Colonic mucosa (tissue), 4 donors: ENCODE measurements around the gene IL6ST. TPM values are rescaled to one million over a fixed set of nuclear protein-coding genes. Genes with fewer than 3 reads are reported as not detected.
A peak's percentile ranks its signal among the peaks of the same experiment; 100 is the strongest.
"Not testable (repeated sequence)": the region's sequence is repeated elsewhere in the genome, so short reads cannot be mapped to it uniquely, and the experiment has no call there.

ENCODE experiments used
- DNase-seq: peaks from one replicate; pipeline ENCODE4 v3.0.0-alpha.2; 2020
- H3K27ac ChIP-seq: fragments of 200-600 bp; one replicate; pipeline ENCODE4 v1.8.0; 2021
- H3K27me3 ChIP-seq: fragments of 200-600 bp; one replicate; pipeline ENCODE4 v1.8.0; 2021
- H3K36me3 ChIP-seq: fragments of 200-600 bp; one replicate; pipeline ENCODE4 v1.8.0; 2021
- H3K4me1 ChIP-seq: fragments of 200-600 bp; one replicate; pipeline ENCODE4 v1.8.0; 2021; ENCODE audit warnings: mild to moderate bottlenecking
- H3K4me3 ChIP-seq: fragments of 200-600 bp; one replicate; pipeline ENCODE4 v1.8.0; 2021
- H3K9ac ChIP-seq, 2 donors: one replicate each; pipeline ENCODE4 v1.7.0; 2013; ENCODE audit warnings: control low read depth in 2 of 2, low read depth in 2 of 2, low read length in 2 of 2
- H3K9me3 ChIP-seq: fragments of 200-600 bp; one replicate; pipeline ENCODE4 v1.8.0; 2021
- intact Hi-C: fragments of 100-400 bp; cut with DNase I; formaldehyde crosslinking; loops from one replicate; pipeline ENCODE4 v1.14.1; 2022
- total RNA-seq, 2 donors: library from RNA; stranded (reverse); fragmentation: NEBNext Ultra II Directional in 1 of 2; extraction: Animal tissue kit (Norgen Biotek cat#: 25700) in 1 of 2; gene quantifications; one replicate each; pipeline ENCODE4 v1.2.1, GENCODE V29; 2021
- TF ChIP-seq, protein P1 (sequence below): fragments of 200-600 bp; IDR thresholded peaks from one replicate; pipeline ENCODE4 v1.8.0; 2022; ENCODE audit warnings: antibody characterized with exemption, mild to moderate bottlenecking
- donor health status: healthy.
- donor health status: DM: no; HTN: no; CAD: no.
- donor health status: DM: no; HTN: no; CAD: no.

IL6ST gene
- 100 to 1,000 TPM in 1 of 2 donors, 10 to 100 TPM in 1; 69.9 to 118 TPM for total RNA-seq

DNA sequence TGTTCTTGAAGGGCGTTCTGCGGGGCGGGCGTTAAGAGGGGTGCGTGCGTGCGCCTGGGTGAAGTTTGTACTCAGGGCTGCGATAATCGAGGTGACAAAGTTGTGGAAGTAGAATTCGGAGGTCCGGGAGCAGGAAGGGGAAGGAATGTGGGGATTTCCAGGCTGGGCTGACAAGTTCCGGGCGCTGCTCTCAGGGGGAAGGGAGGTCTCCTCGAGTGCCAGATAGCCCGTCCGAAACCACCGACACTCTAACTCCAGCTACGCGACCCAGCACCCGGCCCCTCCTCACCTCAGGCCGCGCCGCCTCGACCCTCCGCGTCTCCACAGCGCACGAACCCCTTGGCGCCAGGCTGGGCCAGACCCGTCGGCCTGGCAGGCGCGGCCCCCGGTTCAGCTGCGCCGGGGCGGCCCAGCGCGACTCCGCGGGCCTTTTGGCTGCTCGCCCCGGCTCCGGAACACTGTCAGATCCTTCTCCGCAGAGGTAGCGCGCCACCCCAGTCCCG is at the start of gene IL6ST:
Gene IL6ST, minus strand, starts transcription at position 469 of the 503 bp plus-strand sequence. CDS start 18,685 bp downstream, outside the sequence.
- Histone ChIP-seq H3K36me3 (no peaks in the 10 kb centered on the region), H3K27me3 (no peaks in the 10 kb centered on the region), H3K9me3 (no peaks in the 10 kb centered on the region), H3K4me1 (peaks cover 10% of the 10 kb centered on the region), H3K27ac (peak within 1 kb of the TSS; percentile 99), H3K4me3 (peak within 1 kb of the TSS; percentile 85), H3K9ac (peak within 1 kb of the TSS; percentile 94 to 100)
- peak; percentile 69 for DNase-seq
- TF ChIP-seq, protein P1, sequence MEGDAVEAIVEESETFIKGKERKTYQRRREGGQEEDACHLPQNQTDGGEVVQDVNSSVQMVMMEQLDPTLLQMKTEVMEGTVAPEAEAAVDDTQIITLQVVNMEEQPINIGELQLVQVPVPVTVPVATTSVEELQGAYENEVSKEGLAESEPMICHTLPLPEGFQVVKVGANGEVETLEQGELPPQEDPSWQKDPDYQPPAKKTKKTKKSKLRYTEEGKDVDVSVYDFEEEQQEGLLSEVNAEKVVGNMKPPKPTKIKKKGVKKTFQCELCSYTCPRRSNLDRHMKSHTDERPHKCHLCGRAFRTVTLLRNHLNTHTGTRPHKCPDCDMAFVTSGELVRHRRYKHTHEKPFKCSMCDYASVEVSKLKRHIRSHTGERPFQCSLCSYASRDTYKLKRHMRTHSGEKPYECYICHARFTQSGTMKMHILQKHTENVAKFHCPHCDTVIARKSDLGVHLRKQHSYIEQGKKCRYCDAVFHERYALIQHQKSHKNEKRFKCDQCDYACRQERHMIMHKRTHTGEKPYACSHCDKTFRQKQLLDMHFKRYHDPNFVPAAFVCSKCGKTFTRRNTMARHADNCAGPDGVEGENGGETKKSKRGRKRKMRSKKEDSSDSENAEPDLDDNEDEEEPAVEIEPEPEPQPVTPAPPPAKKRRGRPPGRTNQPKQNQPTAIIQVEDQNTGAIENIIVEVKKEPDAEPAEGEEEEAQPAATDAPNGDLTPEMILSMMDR = no peak
- intact Hi-C loops = no loop called here

DNA sequence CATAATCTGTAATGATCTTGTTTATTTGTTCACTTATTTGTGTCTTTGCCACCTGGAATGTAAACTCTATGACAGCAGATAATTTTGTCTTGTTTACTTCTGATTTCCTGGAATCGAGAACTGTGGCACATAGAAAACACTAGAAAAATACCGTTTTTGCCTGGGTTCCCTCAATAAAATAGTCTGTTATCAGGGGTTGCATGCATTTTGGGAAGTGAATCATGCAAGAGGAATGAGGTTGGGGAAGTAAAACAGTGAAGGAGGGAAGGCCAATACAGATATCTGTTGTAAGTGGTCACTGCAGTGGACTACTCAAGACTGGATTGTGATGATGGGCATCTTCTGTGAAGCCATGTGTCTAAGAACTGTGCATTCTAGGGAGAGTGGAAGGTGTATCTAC is 45.2 kb upstream of the IL6ST start:
- Histone ChIP-seq H3K27me3 (no peaks in the 10 kb centered on the region), H3K4me3 (no peak overlapping the region), H3K27ac (no peak overlapping the region), H3K4me1 (no peaks in the 10 kb centered on the region), H3K9ac (no peak overlapping the region), H3K36me3 (no peaks in the 10 kb centered on the region), H3K9me3 (no peaks in the 10 kb centered on the region)
- DNase-seq = no peak
- intact Hi-C loops = no loop called here
- TF ChIP-seq, protein P1 = no peak

DNA sequence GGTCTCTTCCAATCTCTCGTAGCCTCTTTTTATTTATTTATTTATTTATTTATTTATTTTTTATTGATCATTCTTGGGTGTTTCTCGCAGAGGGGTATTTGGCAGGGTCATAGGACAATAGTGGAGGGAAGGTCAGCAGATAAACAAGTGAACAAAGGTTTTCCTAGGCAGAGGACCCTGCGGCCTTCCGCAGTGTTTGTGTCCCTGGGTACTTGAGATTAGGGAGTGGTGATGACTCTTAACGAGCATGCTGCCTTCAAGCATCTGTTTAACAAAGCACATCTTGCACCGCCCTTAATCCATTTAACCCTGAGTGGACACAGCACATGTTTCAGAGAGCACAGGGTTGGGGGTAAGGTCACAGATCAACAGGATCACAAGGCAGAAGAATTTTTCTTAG is 43.4 kb upstream of the IL6ST start:
- H3K9ac ChIP-seq, H3K4me1 ChIP-seq, DNase-seq, intact Hi-C loops, H3K9me3 ChIP-seq, H3K4me3 ChIP-seq, H3K27me3 ChIP-seq, H3K36me3 ChIP-seq, H3K27ac ChIP-seq: not testable (repeated sequence)

DNA sequence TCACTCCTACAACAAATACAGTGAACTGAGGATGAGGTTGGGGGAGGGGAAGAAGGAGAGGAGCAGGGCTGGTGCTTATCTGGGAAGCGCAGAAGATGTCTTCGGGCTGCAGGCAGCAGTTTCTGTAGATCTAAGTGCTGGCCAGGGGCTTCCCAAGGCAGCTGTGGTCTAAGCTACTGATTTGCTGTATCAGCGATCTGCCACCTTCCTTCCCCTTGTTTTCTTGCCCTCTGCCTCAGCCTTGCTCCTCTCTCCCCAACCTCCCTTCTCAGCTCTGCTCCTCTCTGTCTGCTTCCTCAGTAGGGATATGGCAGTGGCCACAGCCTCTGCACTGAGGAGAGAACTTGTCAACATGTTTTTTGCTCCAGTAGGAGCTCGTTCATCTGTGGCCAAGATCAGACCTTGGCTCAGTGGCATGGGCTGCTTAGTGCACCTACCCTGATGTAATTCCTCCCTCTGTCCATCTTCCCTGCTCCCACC is 42.8 kb upstream of the IL6ST start:
- no peaks in the 10 kb centered on the region for H3K27me3 ChIP-seq

DNA sequence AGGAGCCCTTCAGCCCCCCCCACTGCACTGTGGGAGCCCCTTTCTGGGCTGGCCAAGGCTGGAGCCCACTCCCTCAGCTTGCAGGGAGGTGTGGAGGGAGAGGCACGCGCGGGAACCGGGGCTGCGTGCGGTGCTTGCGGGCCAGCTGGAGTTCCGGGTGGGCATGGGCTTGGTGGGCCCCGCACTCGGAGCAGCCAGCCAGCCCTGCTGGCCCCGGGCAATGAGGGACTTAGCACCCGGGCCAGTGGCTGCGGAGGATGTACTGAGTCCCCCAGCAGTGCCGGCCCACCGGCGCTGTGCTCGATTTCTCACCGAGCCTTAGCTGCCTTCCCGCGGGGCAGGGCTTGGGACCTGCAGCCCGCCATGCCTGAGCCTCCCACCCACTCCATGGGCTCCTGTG is 40.6 kb upstream of the IL6ST start:
- H3K27me3 ChIP-seq, DNase-seq, H3K27ac ChIP-seq, H3K36me3 ChIP-seq, H3K4me1 ChIP-seq, H3K9ac ChIP-seq, H3K4me3 ChIP-seq, H3K9me3 ChIP-seq, intact Hi-C loops: not testable (repeated sequence)

More for the DNA sequence above, 42.8 kb upstream of the IL6ST start:
- no peak for DNase-seq
- Histone ChIP-seq H3K36me3 (no peaks in the 10 kb centered on the region), H3K9me3 (no peaks in the 10 kb centered on the region), H3K4me3 (no peak overlapping the region), H3K27ac (no peak overlapping the region), H3K4me1 (no peaks in the 10 kb centered on the region), H3K9ac (no peak overlapping the region)
- intact Hi-C loops = no loop called here
- TF ChIP-seq, protein P1 = no peak

DNA sequence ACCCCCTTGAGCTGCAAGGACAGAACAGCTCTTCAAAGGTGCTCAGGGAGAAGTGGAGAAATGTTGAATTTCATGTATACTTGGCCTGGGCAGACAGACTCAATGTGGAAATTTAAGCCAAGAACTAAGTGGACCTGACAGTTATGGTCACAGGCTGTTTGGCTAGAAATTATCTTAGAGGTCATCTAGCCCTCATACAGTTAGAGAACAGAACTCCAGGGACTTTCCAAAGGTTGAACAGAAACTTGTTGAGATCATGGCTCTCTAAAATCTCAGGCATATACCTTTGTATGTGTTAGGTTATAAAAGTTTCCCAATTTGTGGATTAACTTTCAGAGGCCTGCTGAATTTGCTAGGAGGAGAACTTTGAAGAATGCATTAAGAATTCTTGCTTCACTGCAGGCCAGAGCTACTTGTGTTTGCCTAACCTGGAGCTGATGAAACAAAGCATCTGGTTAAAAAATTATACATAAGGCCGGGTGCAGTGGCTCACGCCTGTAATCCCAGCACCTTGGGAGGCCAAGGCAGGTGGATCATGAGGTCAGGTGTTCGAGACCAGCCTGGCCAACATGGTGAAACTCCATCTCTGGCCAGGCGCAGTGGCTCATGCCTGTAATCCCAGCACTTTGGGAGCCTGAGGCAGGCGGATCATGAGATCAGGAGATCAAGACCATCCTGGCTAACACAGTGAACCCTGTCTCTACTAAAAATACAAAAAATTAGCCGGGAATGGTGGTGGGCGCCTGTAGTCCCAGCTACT is 35.3 kb upstream of the IL6ST start:
- H3K27ac ChIP-seq, H3K9me3 ChIP-seq, H3K4me1 ChIP-seq, DNase-seq, H3K9ac ChIP-seq, intact Hi-C loops, H3K27me3 ChIP-seq, H3K36me3 ChIP-seq, H3K4me3 ChIP-seq: not testable (repeated sequence)

DNA sequence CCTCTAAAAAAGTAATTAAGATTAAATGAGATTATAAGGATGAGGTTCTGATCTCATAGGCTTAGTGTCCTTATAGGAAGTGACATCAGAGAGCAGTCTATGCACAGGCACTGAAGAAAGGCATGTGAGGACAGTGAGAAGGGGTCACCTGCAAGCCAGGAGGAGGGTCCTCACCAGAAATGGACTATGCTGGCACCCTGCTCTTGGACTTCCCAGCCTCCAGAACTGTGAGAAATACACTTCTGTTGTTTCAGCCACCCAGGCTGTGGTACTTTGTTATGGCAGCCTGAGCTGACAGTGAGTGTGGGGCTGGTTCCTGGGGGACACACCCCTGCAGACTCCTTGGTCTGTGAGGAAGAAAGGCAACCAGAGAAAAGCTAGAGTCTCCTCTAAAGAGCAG is 34.7 kb upstream of the IL6ST start:
- no peaks in the 10 kb centered on the region for H3K9me3 ChIP-seq
- no peak overlapping the region for H3K4me3 ChIP-seq
- H3K9ac ChIP-seq = no peak overlapping the region
- no peak for DNase-seq
- no peaks in the 10 kb centered on the region for H3K4me1 ChIP-seq
- no peak overlapping the region for H3K27ac ChIP-seq
- H3K36me3 ChIP-seq = no peaks in the 10 kb centered on the region
- H3K27me3 ChIP-seq = no peaks in the 10 kb centered on the region
- TF ChIP-seq, protein P1 = no peak
- intact Hi-C loops = no loop called here
